ENCODE results near the gene C7.
"Not testable (repeated sequence)": the region's sequence is repeated elsewhere in the genome, so short reads cannot be mapped to it uniquely, and the experiment has no call there.

C7 gene

GRCh38 chr5:40909264-40909663 lies at the start of gene C7:
Gene C7 (plus strand): TSS chr5:40909497. CDS start chr5:40909611, 114 bp downstream.
- DNase-seq, result no peak

- DNase-seq, result no peak
These were observed 48.6 kb upstream of the C7 start for GRCh38 chr5:40860711-40861110.

GRCh38 chr5:40865004-40865403 lies 44.3 kb upstream of the C7 start:
- not testable (repeated sequence) for DNase-seq

- DNase-seq, result no peak
These were observed 42.5 kb upstream of the C7 start for GRCh38 chr5:40866844-40867243.

GRCh38 chr5:40869384-40869783 lies 39.9 kb upstream of the C7 start:
- DNase-seq, result no peak

GRCh38 chr5:40871177-40871576 lies 38.1 kb upstream of the C7 start:
- DNase-seq, result no peak

GRCh38 chr5:40872253-40872652 lies 37.0 kb upstream of the C7 start:
- DNase-seq, result not testable (repeated sequence)

GRCh38 chr5:40873286-40873880 lies 35.9 kb upstream of the C7 start:
- DNase-seq, result no peak

GRCh38 chr5:40875958-40876357 lies 33.3 kb upstream of the C7 start:
- DNase-seq, result no peak

- no peak for DNase-seq
These were observed 31.8 kb upstream of the C7 start for GRCh38 chr5:40877371-40877988.

- DNase-seq, result no peak
These were observed 29.9 kb upstream of the C7 start for GRCh38 chr5:40879163-40879942.

GRCh38 chr5:40882291-40882690 lies 27.0 kb upstream of the C7 start:
- no peak for DNase-seq

GRCh38 chr5:40883051-40883450 lies 26.2 kb upstream of the C7 start:
- DNase-seq, result not testable (repeated sequence)

- not testable (repeated sequence) for DNase-seq
These were observed 13.6 kb upstream of the C7 start for GRCh38 chr5:40895440-40896425.

GRCh38 chr5:40904205-40904993 lies 4.9 kb upstream of the C7 start:
- DNase-seq, result peak; percentile 12

- DNase-seq, result no peak
These were observed 4.3 kb upstream of the C7 start for GRCh38 chr5:40904994-40905306.

GRCh38 chr5:40906351-40906751 lies 2.9 kb upstream of the C7 start:
- no peak for DNase-seq

GRCh38 chr5:40909723-40910122 lies 426 bp downstream of the C7 start:
- no peak for DNase-seq

GRCh38 chr5:40911266-40911665 lies 2.0 kb downstream of the C7 start:
- DNase-seq, result no peak

GRCh38 chr5:40914835-40915234 lies 5.5 kb downstream of the C7 start:
- DNase-seq, result no peak

- DNase-seq, result no peak
These were observed 6.1 kb downstream of the C7 start for GRCh38 chr5:40915341-40915926.

- no peak for DNase-seq
These were observed 6.9 kb downstream of the C7 start for GRCh38 chr5:40916226-40916625.

Data from CD4-positive, alpha-beta T cell treated with Interleukin-6 for 4 hours (primary cell).